HCT116 (cell line): ENCODE results near the gene MARS1. TPM values are rescaled to one million over a fixed set of nuclear protein-coding genes. Genes with fewer than 3 reads are reported as not detected.

Source experiments
- ATAC-seq: fragments of 200-7000 bp; cut with Tn5 transposase; 2 replicates; pipeline ENCODE4 v1.9.1; 2020; ENCODE audit warnings: mild to moderate bottlenecking, moderate library complexity
- BruUV-seq: library from RNA; stranded (reverse); fragments of 400-500 nt; replicated peaks from 2 replicates; lab custom pipeline; 2021; lab: Mats Ljungman, UMichigan
- CTCF ChIA-PET: fragments of 300-600 bp; sonication (Branson Sonifier 250); formaldehyde crosslinking; loops from one replicate; lab custom pipeline; 2021; ENCODE audit warnings: antibody characterized with exemption; lab: Charles Lee
- POLR2A ChIA-PET: fragments of 300-600, 350-600 bp; sonication (Branson Sonifier 250); formaldehyde crosslinking; loops from one replicate; lab custom pipeline; 2021; ENCODE audit warnings: antibody characterized with exemption; lab: Charles Lee
- RAD21 ChIA-PET, 2 experiments: fragments of 300-600 bp; sonication (Branson Sonifier 250); formaldehyde crosslinking; loops; one replicate each; lab custom pipeline; 2023; ENCODE audit warnings: low total read pairs in 2 of 2; ENCODE audit not compliant: uncharacterized antibody in 2 of 2, unreplicated experiment in 2 of 2, low non-redundant PET in 1 of 2; lab: Charles Lee
- DNase-seq: peaks from one replicate; pipeline ENCODE4 v3.0.0-alpha.2; 2010; ENCODE audit warnings: low read depth, low spot score
- H2AFZ ChIP-seq: fragments of 200-600 bp; shearing (Covaris generic), sonication (generic); 2 replicates; pipeline ENCODE4 v1.6.1; 2017; ENCODE audit warnings: low read depth, mixed run types, mixed read lengths, antibody characterized with exemption, low read length; ENCODE audit not compliant: poor library complexity, severe bottlenecking
- H3K27ac ChIP-seq: 2 replicates; pipeline ENCODE4 v1.5.1; 2012; ENCODE audit warnings: low read depth, low read length
- H3K27me3 ChIP-seq: fragments of 200-600 bp; sonication (generic); 2 replicates; pipeline ENCODE4 v1.6.1; 2016; ENCODE audit warnings: mixed run types, low read length, mixed read lengths; ENCODE audit not compliant: insufficient read depth
- H3K36me3 ChIP-seq, 2 experiments: fragments of 200-500 bp in 1 of 2; fragments of 200-600 bp in 1 of 2; sonication (Bioruptor generic) in 1 of 2; sonication (generic) in 1 of 2; 2 replicates each; pipeline versions ENCODE4 v1.5.1 to v1.6.1; 2014 to 2016; ENCODE audit warnings: low read length in 2 of 2, inconsistent platforms in 1 of 2, mixed read lengths in 1 of 2, mixed run types in 1 of 2; ENCODE audit not compliant: insufficient read depth in 2 of 2, control insufficient read depth in 1 of 2
- H3K4me1 ChIP-seq, 2 experiments: fragments of 200-600 bp in 1 of 2; sonication (generic) in 1 of 2; 2 replicates each; pipeline versions ENCODE4 v1.5.1 to v1.6.1; 2012 to 2017; ENCODE audit warnings: low read length in 2 of 2, inconsistent platforms in 1 of 2, mild to moderate bottlenecking in 1 of 2, mixed read lengths in 1 of 2, mixed run types in 1 of 2, moderate library complexity in 1 of 2; ENCODE audit not compliant: insufficient read depth in 2 of 2, control insufficient read depth in 1 of 2
- H3K4me2 ChIP-seq: fragments of 200-600 bp; sonication (generic); 2 replicates; pipeline ENCODE4 v1.6.1; 2017; ENCODE audit warnings: mixed run types, low read length, mixed read lengths
- H3K4me3 ChIP-seq, 2 experiments: fragments of 200-600 bp in 1 of 2; sonication (generic) in 1 of 2; replicated peaks in 1 of 2; 2 replicates each; pipeline ENCODE4 v1.5.1; 2011 to 2016; ENCODE audit warnings: low read length in 2 of 2, control low read depth in 1 of 2, low read depth in 1 of 2, mild to moderate bottlenecking in 1 of 2, mixed read lengths in 1 of 2, mixed run types in 1 of 2
- H3K79me2 ChIP-seq: fragments of 200-600 bp; sonication (generic); 2 replicates; pipeline ENCODE4 v1.6.1; 2017; ENCODE audit warnings: mild to moderate bottlenecking, mixed run types, low read length, moderate library complexity, mixed read lengths; ENCODE audit not compliant: insufficient read depth
- H3K9ac ChIP-seq: fragments of 200-600 bp; sonication (generic); 2 replicates; pipeline ENCODE4 v1.6.1; 2016; ENCODE audit warnings: low read length, mixed read lengths
- H3K9me2 ChIP-seq: fragments of 200-600 bp; sonication (generic), shearing (Covaris generic); 2 replicates; pipeline ENCODE4 v1.6.1; 2017; ENCODE audit warnings: mixed run types, mild to moderate bottlenecking, moderate library complexity; ENCODE audit not compliant: insufficient read depth
- H3K9me3 ChIP-seq, 2 experiments: fragments of 200-500 bp in 1 of 2; fragments of 200-600 bp in 1 of 2; sonication (Bioruptor generic) in 1 of 2; sonication (generic) in 1 of 2; 2 replicates each; pipeline ENCODE4 v1.6.1; 2014 to 2017; ENCODE audit warnings: low read length in 2 of 2, mixed read lengths in 2 of 2, inconsistent platforms in 1 of 2, low read depth in 1 of 2, mild to moderate bottlenecking in 1 of 2, mixed run types in 1 of 2, moderate library complexity in 1 of 2; ENCODE audit not compliant: control insufficient read depth in 1 of 2, insufficient read depth in 1 of 2
- H4K20me1 ChIP-seq: fragments of 200-600 bp; sonication (generic), shearing (Covaris generic); 2 replicates; pipeline ENCODE4 v1.6.1; 2017; ENCODE audit warnings: mixed run types, mild to moderate bottlenecking, moderate library complexity; ENCODE audit not compliant: insufficient read depth
- CBX3 ChIP-seq: IDR thresholded peaks from 2 replicates; pipeline ENCODE4 v1.6.1; 2012; ENCODE audit warnings: low read depth
- CTCF ChIP-seq, 3 experiments: fragments of 200-600 bp in 1 of 3; sonication (generic) in 1 of 3; IDR thresholded peaks in 2 of 3; conservative IDR thresholded peaks in 1 of 3; 2 replicates each; pipeline ENCODE4 v1.5.1; 2012 to 2017; ENCODE audit warnings: low read depth in 2 of 3, low read length in 2 of 3, antibody characterized with exemption in 1 of 3, borderline replicate concordance in 1 of 3, control low read depth in 1 of 3, mild to moderate bottlenecking in 1 of 3, mixed read lengths in 1 of 3, mixed run types in 1 of 3, moderate library complexity in 1 of 3; ENCODE audit not compliant: insufficient read depth in 1 of 3
- EZH2 ChIP-seq: fragments of 200-600 bp; sonication (generic); IDR thresholded peaks from 2 replicates; pipeline ENCODE4 v1.6.1; 2017; ENCODE audit warnings: antibody characterized with exemption, mixed run types
- FOSL1 ChIP-seq: IDR thresholded peaks from 2 replicates; pipeline ENCODE4 v1.6.1; 2012; ENCODE audit warnings: low read depth
- JUND ChIP-seq: IDR thresholded peaks from 2 replicates; pipeline ENCODE4 v1.6.1; 2012
- POLR2AphosphoS5 ChIP-seq: IDR thresholded peaks from 2 replicates; pipeline ENCODE4 v1.6.1; 2011; ENCODE audit warnings: mild to moderate bottlenecking, low read depth, low read length, moderate library complexity
- RAD21 ChIP-seq: IDR thresholded peaks from 2 replicates; pipeline ENCODE4 v1.6.1; 2012; ENCODE audit warnings: low read depth, mild to moderate bottlenecking
- SRF ChIP-seq: IDR thresholded peaks from 2 replicates; pipeline ENCODE4 v1.6.1; 2012; ENCODE audit warnings: low read depth
- YY1 ChIP-seq: IDR thresholded peaks from 2 replicates; pipeline ENCODE4 v1.6.1; 2011; ENCODE audit warnings: low read length, low read depth, moderate library complexity, mild to moderate bottlenecking; ENCODE audit not compliant: insufficient replicate concordance; ENCODE audit errors: extremely low read depth
- ZFX ChIP-seq: fragments of 450-650 bp; IDR thresholded peaks from 2 replicates; pipeline ENCODE4 v1.6.1; 2017
- ZNF274 ChIP-seq: fragments of 200-500 bp; sonication (Bioruptor generic); IDR thresholded peaks from 2 replicates; pipeline ENCODE4 v1.6.1; 2014; ENCODE audit warnings: mild to moderate bottlenecking, low read depth, low read length, inconsistent platforms
- intact Hi-C: fragments of 100-400 bp; cut with micrococcal nuclease; formaldehyde crosslinking; loops from 2 replicates; pipeline ENCODE4 v1.10.0; 2022
- total RNA-seq: library from RNA; stranded (reverse); gene quantifications from one replicate; pipeline ENCODE4 v1.2.1, GENCODE V29; 2021; ENCODE audit not compliant: unreplicated experiment

The MARS1 gene
- total RNA-seq, 1 experiment from 2014 or later = 344 TPM

DNA sequence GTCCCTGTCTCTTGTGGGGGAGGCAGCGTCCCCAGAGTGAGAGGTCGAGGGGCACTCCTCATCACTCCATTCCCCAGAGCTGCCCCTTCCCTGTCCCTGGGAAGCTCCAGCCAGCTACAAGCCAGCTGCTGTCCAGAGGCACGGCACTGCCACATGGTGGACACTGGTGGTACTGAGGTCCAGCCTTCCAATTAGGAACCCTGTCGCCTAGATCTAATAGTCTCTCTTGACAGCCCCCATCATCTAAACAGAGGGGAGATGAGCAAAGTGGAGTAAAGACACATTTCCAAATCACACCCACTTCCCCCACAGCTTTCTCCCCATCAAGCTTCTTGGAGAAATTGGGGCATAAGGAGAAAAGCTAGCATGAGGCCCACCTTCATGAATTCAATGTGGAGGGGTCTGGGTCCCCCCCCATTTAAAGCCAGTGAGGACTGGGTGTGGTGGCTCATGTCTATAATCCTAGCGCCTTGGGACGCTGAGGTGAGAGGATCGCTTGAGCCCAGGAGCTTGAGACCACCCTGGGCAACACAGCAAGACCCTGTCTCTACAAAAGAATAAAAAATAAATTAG, 34.8 kb upstream of the MARS1 start:
- Histone ChIP-seq H3K36me3 (no peaks in the 10 kb centered on the region), H3K9ac (no peak overlapping the region), H4K20me1 (no peaks in the 10 kb centered on the region), H3K9me3 (no peaks in the 10 kb centered on the region), H3K27ac (no peak overlapping the region), H3K4me2 (peak overlapping the region; percentile 13; the same call in 1 of the 2 replicates), H3K9me2 (no peaks in the 10 kb centered on the region), H3K27me3 (no peaks in the 10 kb centered on the region), H3K79me2 (no peaks in the 10 kb centered on the region), H3K4me3 (no peak overlapping the region), H3K4me1 (peaks cover 21 to 34% of the 10 kb centered on the region in 2 experiments), H2AFZ (no peak overlapping the region)
- POLR2A ChIA-PET = interaction anchor here (0.6 to 1.6 kb wide), 4 partner anchors 23 to 210 kb away, joined by 3 to 5 read pairs (median 4); no protein-coding TSS in a partner anchor
- no peak for TF ChIP-seq ZNF274
- no peak for TF ChIP-seq EZH2
- peak in 2 of 3 experiments; percentile 94 to 96; a peak in 4 of 6 replicates for TF ChIP-seq CTCF (IDR thresholded peaks at IDR 0.05 in 2 of 3, conservative IDR thresholded peaks at IDR 0.05 in 1 of 3; ENCODE audit: borderline replicate concordance in 1 of 3, insufficient read depth in 1 of 3, low read depth in 2 of 3, low read length in 2 of 3)
- BruUV-seq = no TSS peak
- RAD21 ChIA-PET = interaction anchor here (0.8 to 2.0 kb wide), 7 partner anchors 145 to 191 kb away, joined by 3 to 9 read pairs (median 5); no protein-coding TSS in a partner anchor
- CTCF ChIA-PET = interaction anchor here (0.6 to 3.5 kb wide), 24 partner anchors 8 to 240 kb away, joined by 3 to 75 read pairs (median 5); no protein-coding TSS in a partner anchor
- intact Hi-C loops = loop anchor here (1.0 to 2.0 kb wide), 3 partner anchors 146 to 240 kb away; no protein-coding TSS in a partner anchor
- ATAC-seq = peak; percentile 81
- DNase-seq = no peak

DNA sequence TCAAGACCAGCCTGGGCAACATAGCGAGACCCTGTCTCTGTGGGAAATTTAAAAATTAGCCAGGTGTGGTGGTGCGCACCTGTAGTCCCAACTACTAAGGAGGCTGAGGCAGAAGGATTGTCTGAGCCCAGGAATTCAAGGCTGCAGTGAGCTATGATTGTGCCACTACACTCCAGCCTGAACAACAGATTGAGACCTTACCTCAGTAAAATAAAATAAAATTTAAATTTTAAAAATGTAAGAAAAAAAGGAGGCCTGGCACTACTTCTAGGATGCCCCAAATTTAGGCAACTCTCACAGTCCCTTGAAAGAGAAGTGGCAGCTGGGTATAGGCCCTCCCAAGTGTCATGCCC, 33.7 kb upstream of the MARS1 start:
- no peak overlapping the region for H3K4me3 ChIP-seq
- no peaks in the 10 kb centered on the region for H3K9me3 ChIP-seq
- BruUV-seq = no TSS peak
- ATAC-seq (no peak), DNase-seq (no peak)
- CTCF ChIA-PET = interaction anchor here (1.5 to 3.5 kb wide), 7 partner anchors 146 to 240 kb away, joined by 3 to 75 read pairs (median 17); no protein-coding TSS in a partner anchor
- RAD21 ChIA-PET = no interaction called here
- H3K27ac ChIP-seq = no peak overlapping the region
- no peak overlapping the region for H3K9ac ChIP-seq
- H3K4me2 ChIP-seq = no peak overlapping the region
- H3K36me3 ChIP-seq = no peaks in the 10 kb centered on the region
- TF ChIP-seq ZFX (no peak), JUND (no peak), CBX3 (no peak), YY1 (no peak), EZH2 (no peak), CTCF (IDR thresholded peaks at IDR 0.05 in 2 of 3, conservative IDR thresholded peaks at IDR 0.05 in 1 of 3; ENCODE audit: borderline replicate concordance in 1 of 3, insufficient read depth in 1 of 3, low read depth in 2 of 3, low read length in 2 of 3) (no peak), RAD21 (no peak), FOSL1 (no peak), SRF (no peak), POLR2AphosphoS5 (no peak)
- intact Hi-C loops = no loop called here
- H3K79me2 ChIP-seq = no peaks in the 10 kb centered on the region
- H3K4me1 ChIP-seq = peaks cover 29 to 42% of the 10 kb centered on the region in 2 experiments
- no peaks in the 10 kb centered on the region for H3K9me2 ChIP-seq
- no peaks in the 10 kb centered on the region for H4K20me1 ChIP-seq
- POLR2A ChIA-PET = no interaction called here
- no peak overlapping the region for H2AFZ ChIP-seq
- H3K27me3 ChIP-seq = no peaks in the 10 kb centered on the region
